Coronary artery (tissue), 2 donors: ENCODE data around the gene C11orf91.

ENCODE experiments used
- DNase-seq: peaks from one replicate; pipeline ENCODE4 v3.0.0-alpha.2; 2017; ENCODE audit warnings: low spot score
- H3K27ac ChIP-seq, 2 donors: fragments of 200-600 bp; sonication (generic); one replicate each; pipeline ENCODE4 v1.5.1; 2016 to 2019
- H3K4me3 ChIP-seq: fragments of 200-600 bp; sonication (generic); 2 replicates; pipeline ENCODE4 v1.5.1; 2016; ENCODE audit warnings: mild to moderate bottlenecking, moderate library complexity
- TF ChIP-seq, protein P1 (sequence below): fragments of 200-600 bp; sonication (generic); IDR thresholded peaks from one replicate; pipeline ENCODE4 v1.5.1; 2019; ENCODE audit warnings: antibody characterized with exemption

Gene C11orf91

DNA sequence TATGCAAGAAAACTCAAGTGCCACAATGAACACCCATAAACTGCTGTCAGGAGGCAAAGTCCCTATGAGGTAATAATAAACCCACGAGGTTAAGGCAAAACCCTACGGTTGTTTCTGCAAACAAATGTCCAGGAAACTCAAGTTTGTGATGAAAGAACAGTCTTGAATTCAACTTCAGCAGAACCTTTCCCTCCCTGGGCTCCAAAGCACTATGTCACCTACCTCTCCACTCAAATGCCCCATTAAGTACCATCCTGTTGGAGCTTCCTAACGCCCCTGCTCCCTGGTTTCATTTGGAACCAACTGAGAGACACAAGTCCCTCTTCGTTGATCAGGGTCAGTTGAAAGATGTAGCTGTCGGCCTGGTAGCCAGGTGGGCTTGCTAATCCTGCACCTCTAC lies 2.6 kb upstream of the C11orf91 start:
- Histone ChIP-seq H3K27ac (peak overlapping the region in 1 of 2 donors; percentile 76), H3K4me3 (no peak overlapping the region)
- TF ChIP-seq, protein P1, sequence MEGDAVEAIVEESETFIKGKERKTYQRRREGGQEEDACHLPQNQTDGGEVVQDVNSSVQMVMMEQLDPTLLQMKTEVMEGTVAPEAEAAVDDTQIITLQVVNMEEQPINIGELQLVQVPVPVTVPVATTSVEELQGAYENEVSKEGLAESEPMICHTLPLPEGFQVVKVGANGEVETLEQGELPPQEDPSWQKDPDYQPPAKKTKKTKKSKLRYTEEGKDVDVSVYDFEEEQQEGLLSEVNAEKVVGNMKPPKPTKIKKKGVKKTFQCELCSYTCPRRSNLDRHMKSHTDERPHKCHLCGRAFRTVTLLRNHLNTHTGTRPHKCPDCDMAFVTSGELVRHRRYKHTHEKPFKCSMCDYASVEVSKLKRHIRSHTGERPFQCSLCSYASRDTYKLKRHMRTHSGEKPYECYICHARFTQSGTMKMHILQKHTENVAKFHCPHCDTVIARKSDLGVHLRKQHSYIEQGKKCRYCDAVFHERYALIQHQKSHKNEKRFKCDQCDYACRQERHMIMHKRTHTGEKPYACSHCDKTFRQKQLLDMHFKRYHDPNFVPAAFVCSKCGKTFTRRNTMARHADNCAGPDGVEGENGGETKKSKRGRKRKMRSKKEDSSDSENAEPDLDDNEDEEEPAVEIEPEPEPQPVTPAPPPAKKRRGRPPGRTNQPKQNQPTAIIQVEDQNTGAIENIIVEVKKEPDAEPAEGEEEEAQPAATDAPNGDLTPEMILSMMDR, result no peak
- no peak for DNase-seq

DNA sequence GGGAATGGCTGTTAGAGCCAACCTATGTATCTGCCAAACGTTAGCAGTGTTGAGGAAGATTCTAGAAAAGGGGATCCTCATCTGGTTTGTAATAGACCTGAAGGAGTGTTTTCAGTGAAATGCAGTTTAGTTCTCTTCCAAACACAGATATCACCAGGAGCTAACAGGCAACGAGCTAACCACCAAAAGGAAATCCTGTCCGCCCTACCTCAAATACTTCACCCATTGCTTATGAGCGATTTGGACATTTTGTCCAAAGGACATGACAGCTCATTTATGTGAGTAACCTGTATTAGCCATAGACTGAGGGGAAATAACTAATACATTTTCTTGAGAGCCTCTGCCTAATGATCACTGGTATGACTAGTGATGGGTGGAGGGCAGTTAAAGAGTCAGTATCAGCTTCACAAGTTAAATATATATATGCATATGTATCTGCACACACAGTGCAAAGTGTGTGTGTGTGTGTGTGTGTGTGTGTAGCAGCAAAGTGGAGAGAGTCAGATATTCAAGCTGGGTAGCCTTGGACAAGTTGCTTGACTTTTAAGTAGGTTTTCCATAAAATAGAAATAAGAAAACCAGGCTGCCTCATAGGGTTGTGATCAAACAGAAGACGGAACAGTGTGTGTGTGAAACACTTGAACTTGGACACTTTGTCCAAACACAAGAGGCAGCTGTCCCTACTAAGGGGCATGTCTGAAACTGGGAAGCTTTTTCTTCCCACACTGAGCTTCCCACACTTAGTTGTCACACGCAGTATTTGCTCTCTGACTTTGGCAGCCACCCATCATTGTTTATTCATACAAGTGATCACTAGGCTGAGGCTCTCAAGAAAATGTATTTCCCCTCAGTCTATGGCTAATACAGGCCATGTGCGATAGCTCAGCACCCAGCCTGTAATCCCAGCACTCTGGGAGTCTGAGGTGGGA lies 940 bp upstream of the C11orf91 start:
- Histone ChIP-seq H3K27ac (peak overlapping the region; percentile 45 to 75), H3K4me3 (peak overlapping the region; percentile 66)
- DNase-seq, result no peak
- TF ChIP-seq, protein P1, result no peak

DNA sequence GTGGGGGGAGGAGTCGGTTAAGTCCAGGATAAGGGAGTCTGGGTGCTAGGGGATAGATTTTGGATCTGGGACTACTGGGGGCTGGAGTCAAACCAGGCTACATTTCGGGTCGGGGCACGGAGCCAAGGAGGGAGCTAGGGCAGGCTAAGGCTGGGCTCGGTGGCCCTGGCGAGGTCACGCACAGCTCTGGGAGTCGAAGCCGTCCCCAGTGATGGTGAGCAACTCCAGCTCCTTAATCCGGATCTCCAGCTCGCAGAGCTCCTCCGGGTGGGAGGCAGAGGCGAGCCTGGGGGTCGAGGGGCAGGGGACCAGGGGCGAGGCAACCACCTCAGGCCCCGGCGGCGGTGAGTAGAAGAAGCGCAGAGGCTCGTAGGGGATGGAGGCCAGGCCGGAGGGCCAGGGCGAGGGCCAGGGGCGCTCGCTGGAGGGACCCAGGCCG lies 544 bp downstream of the C11orf91 start:
- DNase-seq, result peak; percentile 78
- TF ChIP-seq, protein P1, result no peak
- peak overlapping the region; percentile 66 for H3K4me3 ChIP-seq
- peak overlapping the region; percentile 45 to 75 for H3K27ac ChIP-seq

DNA sequence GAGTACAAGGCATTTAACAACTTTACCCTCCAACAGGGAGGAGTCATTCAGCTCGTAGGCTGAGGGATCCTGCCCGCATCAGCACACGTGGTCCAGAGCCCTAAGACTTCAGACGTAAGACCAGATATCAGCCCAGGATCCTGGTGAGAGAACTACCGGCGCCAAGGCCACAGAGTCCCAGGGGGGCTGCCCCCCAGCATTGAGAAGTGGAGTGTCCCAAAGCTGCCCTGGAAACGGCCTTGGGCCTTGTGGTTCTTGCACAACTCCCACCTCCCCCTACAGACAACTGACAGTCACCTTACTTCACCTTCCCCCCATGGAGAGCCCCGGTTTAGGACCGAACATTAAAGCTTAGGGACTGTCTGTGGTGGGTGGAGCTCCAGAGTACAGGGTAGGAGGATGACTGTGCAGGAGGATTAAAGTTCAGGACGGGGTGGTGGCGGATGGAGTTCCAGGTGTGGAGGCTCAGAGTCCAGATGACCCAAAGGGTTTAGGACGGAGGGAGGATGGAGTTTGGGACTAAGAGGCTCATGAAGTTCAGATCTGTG lies 1.0 kb downstream of the C11orf91 start:
- Histone ChIP-seq H3K27ac (peak overlapping the region in 1 of 2 donors; percentile 75), H3K4me3 (peak overlapping the region; percentile 66)
- peak; percentile 73 for DNase-seq
- TF ChIP-seq, protein P1, result no peak

DNA sequence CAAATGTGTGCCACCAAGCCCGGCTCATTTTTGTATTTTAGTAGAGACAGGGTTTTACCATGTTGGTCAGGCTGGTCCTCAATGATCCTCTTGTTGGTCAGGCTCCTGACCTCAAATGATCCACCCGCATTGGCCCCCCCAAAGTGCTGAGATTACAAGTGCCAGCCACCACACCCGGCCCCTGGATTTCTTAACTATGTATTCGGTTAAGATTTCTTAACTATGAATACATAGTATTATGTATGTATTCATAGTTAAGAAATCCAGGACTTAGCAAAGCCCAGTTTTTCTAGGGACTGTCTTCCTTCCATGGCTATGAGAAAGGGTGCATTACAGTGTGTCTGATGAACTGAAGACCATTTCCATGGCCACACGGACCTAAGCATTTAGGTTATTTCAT lies 1.7 kb downstream of the C11orf91 start:
- DNase-seq, result no peak
- Histone ChIP-seq H3K4me3 (no peak overlapping the region), H3K27ac (no peak overlapping the region)
- TF ChIP-seq, protein P1, result no peak

DNA sequence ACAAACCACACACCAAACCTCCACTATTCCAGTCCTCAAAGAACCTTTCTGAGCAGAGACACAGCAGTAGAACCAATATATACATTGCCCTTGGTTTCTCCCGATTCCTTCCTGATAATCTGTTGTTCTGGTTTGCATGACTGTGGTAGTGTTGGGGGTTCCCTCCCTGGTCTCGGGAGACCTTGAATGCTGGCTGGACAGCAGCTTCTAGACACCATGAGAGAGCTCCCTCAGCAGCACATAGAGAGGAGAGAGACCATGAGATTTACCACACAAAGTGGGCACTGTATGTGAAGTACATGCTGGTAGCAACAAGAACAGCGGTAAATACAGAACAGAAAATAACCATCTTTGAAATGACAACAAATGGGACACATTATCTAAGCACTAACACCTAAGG lies 2.6 kb downstream of the C11orf91 start:
- Histone ChIP-seq H3K27ac (no peak overlapping the region), H3K4me3 (no peak overlapping the region)
- TF ChIP-seq, protein P1, result no peak
- DNase-seq, result no peak
